ENCODE results near the gene ELL. TPM values are rescaled to one million over a fixed set of nuclear protein-coding genes. Genes with fewer than 3 reads are reported as not detected.

ELL gene
- total and polyA plus RNA-seq, 9 of the 15 experiments (the other 6 are each of a cell fraction or from before 2014, with no cell fraction given) = 0.24 to 22.5 (median 4.1) TPM

GRCh38 chr19:18416778-18417249 is 105.1 kb downstream of the ELL start (continued):
- TF ChIP-seq ZNF639 (CRISPR knock-in tag; conservative IDR thresholded peaks at IDR 0.05 in 1 of 2, IDR thresholded peaks at IDR 0.05 in 1 of 2) (no peak), MCM5 (IDR thresholded peaks at IDR 0.05; ENCODE audit: low read depth) (no peak), ZNF318 (IDR thresholded peaks at IDR 0.05; ENCODE audit: borderline replicate concordance in 1 of 2, low read depth in 1 of 2) (no peak), HLTF (IDR thresholded peaks at IDR 0.05) (no peak), TFE3 (CRISPR knock-in tag; IDR thresholded peaks at IDR 0.05) (no peak), POLR2H (tag; IDR thresholded peaks at IDR 0.05; ENCODE audit: low read depth) (no peak), IFI16 (CRISPR knock-in tag; IDR thresholded peaks at IDR 0.05) (no peak), ZNF778 (CRISPR knock-in tag; IDR thresholded peaks at IDR 0.05) (no peak), GTF2F1 (IDR thresholded peaks at IDR 0.05; ENCODE audit: low read depth, low read length) (no peak), ZNF384 (IDR thresholded peaks at IDR 0.05; ENCODE audit: low read depth, low read length) (no peak), ZNF644 (tag; IDR thresholded peaks at IDR 0.05; ENCODE audit: low read depth) (no peak), NR4A1 (CRISPR knock-in tag; IDR thresholded peaks at IDR 0.05) (no peak), NR4A1 (tag; IDR thresholded peaks at IDR 0.05) (no peak), ZNF584 (CRISPR knock-in tag; IDR thresholded peaks at IDR 0.05; ENCODE audit: low read depth) (0 out of 2 replicates have a peak, but pooled peaks have one; percentile 34), SUPT5H (IDR thresholded peaks at IDR 0.05) (0 out of 2 replicates have a peak, but pooled peaks have one; percentile 24), ZKSCAN3 (CRISPR knock-in tag; IDR thresholded peaks at IDR 0.05) (no peak)
